Mammary epithelial cell (primary cell): ENCODE measurements around the gene EDN1.
A peak's percentile ranks its signal among the peaks of the same experiment; 100 is the strongest.

ENCODE experiments used
- EZH2 ChIP-seq: IDR thresholded peaks from 2 replicates; pipeline ENCODE4 v1.6.1; 2012; ENCODE audit warnings: low read length, inconsistent platforms, borderline replicate concordance
- TF ChIP-seq, protein P1 (sequence below), 2 donors: IDR thresholded peaks in 1 of 2; conservative IDR thresholded peaks in 1 of 2; 2 replicates each; pipeline ENCODE4 v1.5.1; 2011 to 2012; ENCODE audit warnings: inconsistent platforms in 2 of 2, low read length in 2 of 2, mild to moderate bottlenecking in 2 of 2, control low read depth in 1 of 2, low read depth in 1 of 2; ENCODE audit not compliant: insufficient read depth in 1 of 2; ENCODE audit errors: extremely low read depth in 1 of 2

DNA sequence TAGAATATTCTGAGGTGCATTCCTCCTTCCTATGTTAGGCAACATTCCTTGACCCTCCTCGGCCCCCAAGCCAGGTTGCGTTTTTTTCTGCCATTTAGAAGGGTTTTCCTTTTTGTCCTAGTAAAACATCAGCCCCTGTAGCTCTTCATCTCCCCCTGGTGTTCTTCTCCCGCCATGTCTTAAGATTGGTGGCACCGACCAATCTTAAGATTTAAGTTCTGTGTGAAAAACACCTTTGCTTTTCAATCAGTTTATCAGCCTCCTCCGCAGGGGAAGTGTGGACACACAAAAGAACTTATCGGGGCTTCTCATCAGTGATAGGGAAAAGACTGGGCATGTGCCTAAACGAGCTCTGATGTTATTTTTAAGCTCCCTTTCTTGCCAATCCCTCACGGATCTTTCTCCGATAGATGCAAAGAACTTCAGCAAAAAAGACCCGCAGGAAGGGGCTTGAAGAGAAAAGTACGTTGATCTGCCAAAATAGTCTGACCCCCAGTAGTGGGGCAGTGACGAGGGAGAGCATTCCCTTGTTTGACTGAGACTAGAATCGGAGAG is 719 bp upstream of the EDN1 start:
- TF ChIP-seq, protein P1, sequence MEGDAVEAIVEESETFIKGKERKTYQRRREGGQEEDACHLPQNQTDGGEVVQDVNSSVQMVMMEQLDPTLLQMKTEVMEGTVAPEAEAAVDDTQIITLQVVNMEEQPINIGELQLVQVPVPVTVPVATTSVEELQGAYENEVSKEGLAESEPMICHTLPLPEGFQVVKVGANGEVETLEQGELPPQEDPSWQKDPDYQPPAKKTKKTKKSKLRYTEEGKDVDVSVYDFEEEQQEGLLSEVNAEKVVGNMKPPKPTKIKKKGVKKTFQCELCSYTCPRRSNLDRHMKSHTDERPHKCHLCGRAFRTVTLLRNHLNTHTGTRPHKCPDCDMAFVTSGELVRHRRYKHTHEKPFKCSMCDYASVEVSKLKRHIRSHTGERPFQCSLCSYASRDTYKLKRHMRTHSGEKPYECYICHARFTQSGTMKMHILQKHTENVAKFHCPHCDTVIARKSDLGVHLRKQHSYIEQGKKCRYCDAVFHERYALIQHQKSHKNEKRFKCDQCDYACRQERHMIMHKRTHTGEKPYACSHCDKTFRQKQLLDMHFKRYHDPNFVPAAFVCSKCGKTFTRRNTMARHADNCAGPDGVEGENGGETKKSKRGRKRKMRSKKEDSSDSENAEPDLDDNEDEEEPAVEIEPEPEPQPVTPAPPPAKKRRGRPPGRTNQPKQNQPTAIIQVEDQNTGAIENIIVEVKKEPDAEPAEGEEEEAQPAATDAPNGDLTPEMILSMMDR (conservative IDR thresholded peaks at IDR 0.05 in 1 of 2, IDR thresholded peaks at IDR 0.05 in 1 of 2; ENCODE audit: extremely low read depth in 1 of 2, insufficient read depth in 1 of 2, low read depth in 1 of 2, low read length in 2 of 2): peak; percentile 86 to 87
- TF ChIP-seq EZH2: no peak
